DND-41 (cell line): ENCODE measurements around the gene ACSM3.
"Not testable (repeated sequence)": the region's sequence is repeated elsewhere in the genome, so short reads cannot be mapped to it uniquely, and the experiment has no call there.

ENCODE experiments used
- ATAC-seq: fragments of 200-7000 bp; cut with Tn5 transposase; 3 replicates; pipeline ENCODE4 v1.9.1; 2021; ENCODE audit warnings: low read depth; ENCODE audit not compliant: insufficient read depth
- DNase-seq: peaks from one replicate; pipeline ENCODE4 v3.0.0-alpha.2; 2020
- H2AFZ ChIP-seq: 2 replicates; pipeline ENCODE4 v1.6.0; 2012; ENCODE audit warnings: low read depth, low read length
- H3K27ac ChIP-seq: 2 replicates; pipeline ENCODE4 v1.5.1; 2012; ENCODE audit warnings: low read length, inconsistent platforms
- H3K27me3 ChIP-seq: fragments of 200-600 bp; sonication (generic); 2 replicates; pipeline ENCODE4 v1.6.0; 2012; ENCODE audit warnings: low read length, mild to moderate bottlenecking, inconsistent platforms; ENCODE audit not compliant: insufficient read depth, poor library complexity
- H3K36me3 ChIP-seq: 2 replicates; pipeline ENCODE4 v1.5.1; 2012; ENCODE audit warnings: low read length, inconsistent platforms; ENCODE audit not compliant: insufficient read depth
- H3K4me1 ChIP-seq: 2 replicates; pipeline ENCODE4 v1.5.1; 2012; ENCODE audit warnings: mild to moderate bottlenecking, low read length; ENCODE audit not compliant: insufficient read depth
- H3K4me2 ChIP-seq: 2 replicates; pipeline ENCODE4 v1.6.0; 2012; ENCODE audit warnings: mild to moderate bottlenecking, moderate library complexity, low read length, inconsistent platforms; ENCODE audit not compliant: insufficient read depth
- H3K4me3 ChIP-seq, 2 experiments: fragments of 200-600 bp in 1 of 2; shearing (Covaris generic) in 1 of 2; 2 replicates each; pipeline ENCODE4 v1.5.1; 2012 to 2016; ENCODE audit warnings: inconsistent platforms in 2 of 2, low read length in 2 of 2, mild to moderate bottlenecking in 2 of 2, low read depth in 1 of 2, moderate library complexity in 1 of 2
- H3K79me2 ChIP-seq: 2 replicates; pipeline ENCODE4 v1.6.0; 2012; ENCODE audit warnings: low read length, inconsistent platforms; ENCODE audit not compliant: insufficient read depth
- H3K9ac ChIP-seq: 2 replicates; pipeline ENCODE4 v1.6.0; 2012; ENCODE audit warnings: low read depth, mild to moderate bottlenecking, inconsistent platforms, low read length, moderate library complexity
- H3K9me3 ChIP-seq: 2 replicates; pipeline ENCODE4 v1.5.1; 2012; ENCODE audit warnings: low read length, moderate library complexity, mild to moderate bottlenecking, inconsistent platforms; ENCODE audit not compliant: insufficient read depth, severe bottlenecking
- H4K20me1 ChIP-seq: 2 replicates; pipeline ENCODE4 v1.6.0; 2012; ENCODE audit warnings: low read length; ENCODE audit not compliant: insufficient read depth
- CTCF ChIP-seq: IDR thresholded peaks from 2 replicates; pipeline ENCODE4 v1.5.1; 2012; ENCODE audit warnings: borderline replicate concordance, low read length, moderate library complexity, mild to moderate bottlenecking; ENCODE audit not compliant: poor library complexity, severe bottlenecking; ENCODE audit errors: extremely low read depth
- EZH2 ChIP-seq: IDR thresholded peaks from 3 replicates; pipeline ENCODE4 v1.6.1; 2012; ENCODE audit warnings: borderline replicate concordance, low read depth, mild to moderate bottlenecking, moderate library complexity, low read length, inconsistent platforms; ENCODE audit not compliant: severe bottlenecking

ACSM3 gene

GRCh38 chr16:20760346-20760745 is 3.5 kb upstream of the ACSM3 start:
- no peak for TF ChIP-seq EZH2
- Histone ChIP-seq H3K79me2 (no peaks in the 10 kb centered on the region), H4K20me1 (no peaks in the 10 kb centered on the region), H2AFZ (no peak overlapping the region), H3K4me1 (peaks cover 22% of the 10 kb centered on the region), H3K4me2 (no peak overlapping the region), H3K36me3 (no peaks in the 10 kb centered on the region), H3K4me3 (no peak overlapping the region), H3K9me3 (no peaks in the 10 kb centered on the region), H3K27me3 (no peaks in the 10 kb centered on the region), H3K27ac (no peak overlapping the region), H3K9ac (no peak overlapping the region)
- no peak for DNase-seq
- no peak for ATAC-seq

- Histone ChIP-seq H3K27ac (no peak overlapping the region), H3K9ac (no peak overlapping the region), H3K36me3 (no peaks in the 10 kb centered on the region), H3K4me3 (no peak overlapping the region), H3K27me3 (no peaks in the 10 kb centered on the region), H2AFZ (no peak overlapping the region), H3K79me2 (no peaks in the 10 kb centered on the region), H3K4me2 (no peak overlapping the region), H3K9me3 (no peaks in the 10 kb centered on the region), H4K20me1 (no peaks in the 10 kb centered on the region), H3K4me1 (peaks cover 22% of the 10 kb centered on the region)
- no peak for DNase-seq
- ATAC-seq = no peak
- TF ChIP-seq CTCF = no peak
- TF ChIP-seq EZH2 = no peak
Measured at GRCh38 chr16:20761175-20761574, 2.6 kb upstream of the ACSM3 start.

DNA sequence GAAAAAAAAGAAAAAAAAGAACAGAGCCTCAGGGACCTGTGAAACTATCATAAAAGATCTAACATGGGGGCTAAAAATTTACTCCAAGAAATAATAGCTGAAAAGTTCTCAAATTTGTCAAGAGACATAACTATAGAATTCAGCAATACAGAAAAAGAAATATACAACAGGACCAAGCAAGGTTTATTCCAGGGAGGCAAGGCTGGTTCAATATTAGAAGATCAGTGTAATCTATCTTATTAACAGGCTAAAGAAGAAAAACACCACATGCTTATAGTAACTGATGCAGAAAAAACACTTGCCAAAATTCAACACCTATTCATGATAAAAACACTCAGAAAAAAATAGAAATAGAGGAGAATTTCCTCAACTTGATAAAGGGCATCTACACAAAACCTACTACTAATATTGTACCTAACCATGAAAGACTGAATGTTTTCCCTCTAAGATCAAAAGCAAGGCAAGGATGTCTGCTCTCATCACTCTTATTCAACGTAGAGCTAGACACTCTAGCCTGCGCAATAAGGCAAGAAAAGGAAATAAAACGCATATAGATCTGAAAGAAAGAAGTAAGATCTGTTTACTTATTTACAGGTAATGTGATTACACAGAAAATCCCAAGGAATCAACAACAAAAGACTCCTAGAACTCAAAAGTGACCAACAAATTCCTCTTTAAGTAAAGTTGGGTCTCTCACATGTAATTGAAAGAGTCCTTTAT is 1.2 kb upstream of the ACSM3 start:
- H3K9me3 ChIP-seq = no peaks in the 10 kb centered on the region
- no peak overlapping the region for H3K4me2 ChIP-seq
- H3K4me1 ChIP-seq = peaks cover 22% of the 10 kb centered on the region
- no peak overlapping the region for H2AFZ ChIP-seq
- ATAC-seq (no peak), DNase-seq (no peak)
- H3K36me3 ChIP-seq = no peaks in the 10 kb centered on the region
- no peaks in the 10 kb centered on the region for H3K79me2 ChIP-seq
- no peak overlapping the region for H3K9ac ChIP-seq
- no peaks in the 10 kb centered on the region for H4K20me1 ChIP-seq
- no peak overlapping the region for H3K27ac ChIP-seq
- no peak overlapping the region for H3K4me3 ChIP-seq
- H3K27me3 ChIP-seq = no peaks in the 10 kb centered on the region
- no peak for TF ChIP-seq CTCF
- TF ChIP-seq EZH2 = no peak

- not testable (repeated sequence) for H3K27ac ChIP-seq
Measured at GRCh38 chr16:20764448-20764847, 634 bp downstream of the ACSM3 start.

More at GRCh38 chr16:20764448-20764847, 634 bp downstream of the ACSM3 start:
- not testable (repeated sequence) for H3K4me3 ChIP-seq, H3K9me3 ChIP-seq, DNase-seq, H3K27me3 ChIP-seq, H3K79me2 ChIP-seq, H3K36me3 ChIP-seq, H3K9ac ChIP-seq, H4K20me1 ChIP-seq, ATAC-seq
- Histone ChIP-seq H3K4me1 (peaks cover 22% of the 10 kb centered on the region), H2AFZ (peak overlapping the region; percentile 67; the same call in 1 of the 2 replicates), H3K4me2 (peak overlapping the region; percentile 58; the same call in 1 of the 2 replicates)
